T-cell (primary cell): ENCODE results near the gene FADS6. TPM values are rescaled to one million over a fixed set of nuclear protein-coding genes. Genes with fewer than 3 reads are reported as not detected.
A peak's percentile ranks its signal among the peaks of the same experiment; 100 is the strongest.

Source experiments
- ATAC-seq, 4 experiments: fragments of 200-7000 bp in 3 of 4; fragments of 150-1000 bp in 1 of 4; cut with Tn5 transposase; replicated peaks in 1 of 4; 1 replicate in 3 of 4; 2 replicates in 1 of 4; pipeline ENCODE4 v1.10.0; 2021; ENCODE audit warnings: moderate library complexity in 3 of 4, mild to moderate bottlenecking in 2 of 4, moderate number of reproducible peaks in 1 of 4
- CTCF ChIA-PET, 2 donors: fragments of 300-600 bp; sonication (Branson Sonifier 250); formaldehyde crosslinking; loops; one replicate each; lab custom pipeline; 2022; ENCODE audit warnings: antibody characterized with exemption in 2 of 2; lab: Charles Lee
- POLR2A ChIA-PET, 2 donors: fragments of 300-600 bp; sonication (Branson Sonifier 250); formaldehyde crosslinking; loops; one replicate each; lab custom pipeline; 2022; ENCODE audit warnings: antibody characterized with exemption in 2 of 2; lab: Charles Lee
- DNase-seq, 35 experiments: peaks; one replicate each; pipeline versions ENCODE4 v3.0.0 to v3.0.0-alpha.2; 2013 to 2023
- H3K27ac ChIP-seq: one replicate; pipeline ENCODE4 v1.5.1; 2013; ENCODE audit warnings: low read length
- H3K27me3 ChIP-seq, 2 experiments: replicated peaks in 1 of 2; 1 replicate in 1 of 2; 2 replicates in 1 of 2; pipeline versions ENCODE4 v1.6.1 to v1.7.0; 2013; ENCODE audit warnings: low read length in 1 of 2, mixed read lengths in 1 of 2; ENCODE audit not compliant: control insufficient read depth in 2 of 2, insufficient read depth in 2 of 2; ENCODE audit errors: extremely low read depth in 1 of 2
- H3K36me3 ChIP-seq, 2 donors: 1 replicate in 1 of 2; 2 replicates in 1 of 2; pipeline versions ENCODE4 v1.6.1 to v1.7.0; 2013; ENCODE audit warnings: low read length in 1 of 2; ENCODE audit not compliant: control insufficient read depth in 2 of 2, insufficient read depth in 1 of 2; ENCODE audit errors: extremely low read depth in 1 of 2
- H3K4me1 ChIP-seq, 2 experiments: 1 replicate in 1 of 2; 2 replicates in 1 of 2; pipeline versions ENCODE4 v1.6.1 to v1.7.0; 2013; ENCODE audit warnings: low read length in 2 of 2, mixed read lengths in 1 of 2; ENCODE audit not compliant: insufficient read depth in 2 of 2, control insufficient read depth in 1 of 2; ENCODE audit errors: extremely low read depth in 1 of 2
- H3K4me3 ChIP-seq, 2 donors: 1 replicate in 1 of 2; 2 replicates in 1 of 2; pipeline versions ENCODE4 v1.5.1 to v1.7.0; 2013; ENCODE audit warnings: mild to moderate bottlenecking in 2 of 2, low read length in 1 of 2, moderate library complexity in 1 of 2; ENCODE audit not compliant: control insufficient read depth in 1 of 2; ENCODE audit errors: extremely low read depth in 1 of 2
- H3K9me3 ChIP-seq: 2 replicates; pipeline ENCODE4 v1.7.0; 2013
- H3K27ac Mint-ChIP-seq, 2 donors: one replicate each; pipeline ENCODE4 v1.8.0; 2020 to 2021; ENCODE audit warnings: mild to moderate bottlenecking in 2 of 2, mixed read lengths in 2 of 2
- H3K27me3 Mint-ChIP-seq, 2 donors: one replicate each; pipeline ENCODE4 v1.8.0; 2021 to 2022; ENCODE audit warnings: mixed read lengths in 2 of 2
- H3K36me3 Mint-ChIP-seq: one replicate; pipeline ENCODE4 v1.8.0; 2021; ENCODE audit warnings: mixed read lengths
- H3K4me1 Mint-ChIP-seq, 3 donors: one replicate each; pipeline ENCODE4 v1.8.0; 2020 to 2022; ENCODE audit warnings: mixed read lengths in 3 of 3, mild to moderate bottlenecking in 1 of 3
- H3K4me3 Mint-ChIP-seq, 3 donors: one replicate each; pipeline ENCODE4 v1.8.0; 2020 to 2022; ENCODE audit warnings: mild to moderate bottlenecking in 3 of 3, mixed read lengths in 3 of 3, moderate library complexity in 3 of 3
- H3K9me3 Mint-ChIP-seq, 3 donors: one replicate each; pipeline ENCODE4 v1.8.0; 2020 to 2022; ENCODE audit warnings: mixed read lengths in 3 of 3
- WGBS: methylation state at CpG from one replicate; pipeline ENCODE4 v1.1.5; 2013; ENCODE audit warnings: missing lambda C conversion rate; ENCODE audit not compliant: insufficient coverage; 5-methylcytosine and 5-hydroxymethylcytosine counted together
- total RNA-seq, 35 experiments: library from RNA in 6 of 35; stranded (reverse) in 6 of 35; fragments of 120-200 nt in 1 of 35; gene quantifications; one replicate each; pipeline versions ENCODE4 v1.2.1 to v1.2.4 and lab custom pipeline; 2013 to 2026

Gene FADS6
- total RNA-seq, 5 donors from 2014 or later (not counting 1 experiment from before 2014, with no cell fraction given) = not detected

GRCh38 chr17:74924250-74924948 is 31.0 kb upstream of the FADS6 start, which contains the start of gene OTOP2:
OTOP2 (plus strand) TSS chr17:74924273; CDS start chr17:74924633, 360 bp downstream.
- CTCF ChIA-PET = interaction anchor here in 1 of 2 donors (0.6 to 1.2 kb wide), 4 partner anchors 10 to 279 kb away, joined by 4 to 7 read pairs (median 4); no protein-coding TSS in a partner anchor
- Histone ChIP-seq H3K4me1 (peaks cover 2 to 31% of the 10 kb centered on the region in 2 experiments), H3K4me3 (peak within 1 kb of the TSS; percentile 33 to 35), H3K36me3 (no peaks in the 10 kb centered on the region), H3K27ac (no peak within 1 kb of the TSS), H3K27me3 (peaks cover 11 to 90% of the 10 kb centered on the region in 2 experiments), H3K9me3 (no peaks in the 10 kb centered on the region)
- peaks cover 49 to 72% of the 10 kb centered on the region in 2 donors for H3K27me3 Mint-ChIP-seq
- POLR2A ChIA-PET = interaction anchor here in 1 of 2 donors (0.6 kb wide), 1 partner anchor 60 kb away, joined by 3 read pairs; no protein-coding TSS in a partner anchor
- 6% methylated on average over 34 of the region's 54 CpGs for WGBS
- DNase-seq = peak in 4 of 35 experiments; percentile 13 to 29 (median 16)
- peak within 1 kb of the TSS; percentile 39 to 71 (median 47) for H3K4me3 Mint-ChIP-seq
- no peaks in the 10 kb centered on the region for H3K36me3 Mint-ChIP-seq
- peak in 3 of 4 experiments; percentile 14 to 38 (median 17) for ATAC-seq
- H3K4me1 Mint-ChIP-seq = peaks cover 12 to 18% (median 14%) of the 10 kb centered on the region in 3 donors
- H3K9me3 Mint-ChIP-seq = no peaks in the 10 kb centered on the region
- H3K27ac Mint-ChIP-seq = no peak within 1 kb of the TSS

GRCh38 chr17:74923538-74924249 is 30.3 kb upstream of the FADS6 start:
- no peaks in the 10 kb centered on the region for H3K9me3 Mint-ChIP-seq
- H3K36me3 Mint-ChIP-seq = no peaks in the 10 kb centered on the region
- no peak overlapping the region for H3K27ac Mint-ChIP-seq
- Histone ChIP-seq H3K27ac (no peak overlapping the region), H3K4me3 (peak overlapping the region; percentile 33 to 35), H3K4me1 (peaks cover 2 to 31% of the 10 kb centered on the region in 2 experiments), H3K36me3 (no peaks in the 10 kb centered on the region), H3K27me3 (peaks cover 11 to 91% of the 10 kb centered on the region in 2 experiments), H3K9me3 (no peaks in the 10 kb centered on the region)
- CTCF ChIA-PET = interaction anchor here in 1 of 2 donors (0.6 to 1.2 kb wide), 5 partner anchors 11 to 1751 kb away, joined by 4 to 7 read pairs (median 4); no protein-coding TSS in a partner anchor
- POLR2A ChIA-PET = interaction anchor here in 1 of 2 donors (0.6 kb wide), 1 partner anchor 59 kb away, joined by 3 read pairs; no protein-coding TSS in a partner anchor
- whole genome bisulfite sequencing = 6% methylated on average over 46 of the region's 59 CpGs
- peaks cover 14 to 20% (median 14%) of the 10 kb centered on the region in 3 donors for H3K4me1 Mint-ChIP-seq
- ATAC-seq = peak; percentile 74 to 79 (median 74)
- peaks cover 49 to 74% of the 10 kb centered on the region in 2 donors for H3K27me3 Mint-ChIP-seq
- peak; percentile 18 to 81 (median 60) for DNase-seq
- peak overlapping the region in 2 of 3 donors; percentile 47 to 71 for H3K4me3 Mint-ChIP-seq

GRCh38 chr17:74922694-74923537 is 29.5 kb upstream of the FADS6 start, which contains the start of gene USH1G:
USH1G (minus strand) TSS chr17:74923255; CDS start chr17:74923073, 182 bp downstream.
- Histone ChIP-seq H3K36me3 (no peaks in the 10 kb centered on the region), H3K27me3 (peaks cover 11 to 94% of the 10 kb centered on the region in 2 experiments), H3K27ac (no peak within 1 kb of the TSS), H3K4me1 (peaks cover 2 to 31% of the 10 kb centered on the region in 2 experiments), H3K4me3 (peak within 1 kb of the TSS; percentile 33 to 35), H3K9me3 (no peaks in the 10 kb centered on the region)
- ChIA-PET CTCF (interaction anchor here (0.6 to 1.2 kb wide), 3 partner anchors 11 to 1750 kb away, joined by 4 read pairs; no protein-coding TSS in a partner anchor), POLR2A (no interaction called here)
- DNase-seq = no peak
- Mint-ChIP-seq H3K9me3 (no peaks in the 10 kb centered on the region), H3K4me1 (peaks cover 14 to 20% (median 14%) of the 10 kb centered on the region in 3 donors), H3K4me3 (peak within 1 kb of the TSS; percentile 43 to 71 (median 47)), H3K27ac (no peak within 1 kb of the TSS), H3K36me3 (no peaks in the 10 kb centered on the region), H3K27me3 (peaks cover 47 to 73% of the 10 kb centered on the region in 2 donors)
- peak; percentile 49 to 66 (median 58) for ATAC-seq
- 3% methylated on average over 50 of the region's 57 CpGs for WGBS

GRCh38 chr17:74922172-74922571 is 28.7 kb upstream of the FADS6 start:
- H3K27ac ChIP-seq = no peak overlapping the region
- Mint-ChIP-seq H3K36me3 (no peaks in the 10 kb centered on the region), H3K9me3 (no peaks in the 10 kb centered on the region), H3K27ac (no peak overlapping the region), H3K4me3 (peak overlapping the region in 2 of 3 donors; percentile 43 to 71), H3K4me1 (peaks cover 14 to 20% (median 14%) of the 10 kb centered on the region in 3 donors), H3K27me3 (peaks cover 42 to 72% of the 10 kb centered on the region in 2 donors)
- H3K27me3 ChIP-seq = peaks cover 10 to 94% of the 10 kb centered on the region in 2 experiments
- DNase-seq (no peak), ATAC-seq (no peak)
- POLR2A ChIA-PET = no interaction called here
- peaks cover 2 to 31% of the 10 kb centered on the region in 2 experiments for H3K4me1 ChIP-seq
- H3K36me3 ChIP-seq = no peaks in the 10 kb centered on the region
- CTCF ChIA-PET = interaction anchor here in 1 of 2 donors (0.7 kb wide), 1 partner anchor 38 kb away, joined by 4 read pairs; no protein-coding TSS in a partner anchor
- no peaks in the 10 kb centered on the region for H3K9me3 ChIP-seq
- 62% methylated on average over 5 of the region's 6 CpGs for WGBS
- no peak overlapping the region for H3K4me3 ChIP-seq

GRCh38 chr17:74921769-74922168 is 28.3 kb upstream of the FADS6 start:
- Histone ChIP-seq H3K27ac (no peak overlapping the region), H3K9me3 (no peaks in the 10 kb centered on the region), H3K4me3 (no peak overlapping the region), H3K4me1 (peaks cover 2 to 31% of the 10 kb centered on the region in 2 experiments), H3K36me3 (no peaks in the 10 kb centered on the region), H3K27me3 (peaks cover 7 to 94% of the 10 kb centered on the region in 2 experiments)
- 100% methylated on average over 2 of the region's 2 CpGs for WGBS
- POLR2A ChIA-PET = no interaction called here
- peaks cover 14 to 20% (median 14%) of the 10 kb centered on the region in 3 donors for H3K4me1 Mint-ChIP-seq
- no peak for ATAC-seq
- CTCF ChIA-PET = no interaction called here
- H3K36me3 Mint-ChIP-seq = no peaks in the 10 kb centered on the region
- peaks cover 42 to 72% of the 10 kb centered on the region in 2 donors for H3K27me3 Mint-ChIP-seq
- no peak for DNase-seq
- H3K9me3 Mint-ChIP-seq = no peaks in the 10 kb centered on the region
- no peak overlapping the region for H3K4me3 Mint-ChIP-seq
- no peak overlapping the region for H3K27ac Mint-ChIP-seq
